HepG2 (cell line): ENCODE measurements around the gene SOSTDC1. TPM values are rescaled to one million over a fixed set of nuclear protein-coding genes. Genes with fewer than 3 reads are reported as not detected.

Experiments used
- ATAC-seq: fragments of 200-7000 bp; cut with Tn5 transposase; 3 replicates; pipeline ENCODE4 v1.9.1; 2020; ENCODE audit warnings: mild to moderate bottlenecking, moderate library complexity
- BruUV-seq: library from RNA; stranded (reverse); fragments of 400-500 nt; replicated peaks from 2 replicates; lab custom pipeline; 2021; lab: Mats Ljungman, UMichigan
- CTCF ChIA-PET: fragments of 300-600 bp; formaldehyde crosslinking; extraction: SDS; loops from one replicate; lab custom pipeline; 2021; ENCODE audit warnings: low total read pairs, inconsistent platforms, low intra/inter-chr PET ratio; lab: Yijun Ruan, JAX
- POLR2A ChIA-PET: fragments of 350-600 bp; sonication (Branson Sonifier 250); formaldehyde crosslinking; loops from one replicate; lab custom pipeline; 2020; ENCODE audit warnings: antibody characterized with exemption, inconsistent platforms; lab: Yijun Ruan, JAX
- DNase-seq: peaks from one replicate; pipeline ENCODE4 v3.0.0-alpha.2; 2015; ENCODE audit warnings: low spot score
- FAIRE-seq: peaks from 3 replicates; lab custom pipeline; 2011; peaks lifted over from hg19 to GRCh38; lab: Jason Lieb, UNC
- H2AFZ ChIP-seq: one replicate; pipeline ENCODE4 v1.6.1; 2011; ENCODE audit warnings: low read length, inconsistent platforms
- H3K27ac ChIP-seq: fragments of 300-600 bp; 3 replicates; pipeline ENCODE4 v1.8.0; 2011; ENCODE audit warnings: mixed run types, mild to moderate bottlenecking, mixed read lengths, low read length, inconsistent platforms; ENCODE audit not compliant: insufficient read depth; ENCODE audit errors: extremely low read length
- H3K27me3 ChIP-seq, 2 experiments: fragments of 200-600 bp in 1 of 2; 2 replicates in 1 of 2; 3 replicates in 1 of 2; pipeline versions ENCODE4 v1.6.0 to v1.8.0; 2011; ENCODE audit warnings: low read length in 2 of 2, mild to moderate bottlenecking in 2 of 2, moderate library complexity in 2 of 2, inconsistent platforms in 1 of 2; ENCODE audit not compliant: insufficient read depth in 2 of 2, control insufficient read depth in 1 of 2
- H3K36me3 ChIP-seq, 2 experiments: fragments of 200-600 bp in 1 of 2; replicated peaks in 1 of 2; 2 replicates in 1 of 2; 3 replicates in 1 of 2; pipeline versions ENCODE4 v1.5.1 to v1.8.0; 2011; ENCODE audit warnings: low read length in 2 of 2, inconsistent platforms in 1 of 2; ENCODE audit not compliant: insufficient read depth in 2 of 2, control insufficient read depth in 1 of 2
- H3K4me1 ChIP-seq: 2 replicates; pipeline ENCODE4 v1.5.1; 2012; ENCODE audit warnings: low read length, inconsistent platforms; ENCODE audit not compliant: insufficient read depth
- H3K4me2 ChIP-seq: 2 replicates; pipeline ENCODE4 v1.6.0; 2011; ENCODE audit warnings: low read depth, low read length, inconsistent platforms
- H3K4me3 ChIP-seq, 3 experiments: fragments of 200-600 bp in 1 of 3; sonication (generic), shearing (Covaris generic) in 1 of 3; replicated peaks in 1 of 3; 2 replicates each; pipeline ENCODE4 v1.5.1; 2011 to 2016; ENCODE audit warnings: low read length in 3 of 3, inconsistent platforms in 2 of 3, low read depth in 2 of 3, mild to moderate bottlenecking in 2 of 3, control low read depth in 1 of 3, mixed read lengths in 1 of 3; ENCODE audit not compliant: insufficient read depth in 1 of 3
- H3K79me2 ChIP-seq: one replicate; pipeline ENCODE4 v1.6.1; 2011; ENCODE audit warnings: low read length, inconsistent platforms; ENCODE audit not compliant: insufficient read depth
- H3K9ac ChIP-seq: 2 replicates; pipeline ENCODE4 v1.6.0; 2011; ENCODE audit warnings: mild to moderate bottlenecking, low read depth, low read length, inconsistent platforms; ENCODE audit not compliant: insufficient read depth
- H3K9me3 ChIP-seq: 2 replicates; pipeline ENCODE4 v1.5.1; 2012; ENCODE audit warnings: mild to moderate bottlenecking, low read length
- H4K20me1 ChIP-seq: 2 replicates; pipeline ENCODE4 v1.6.0; 2011; ENCODE audit warnings: inconsistent platforms, mild to moderate bottlenecking, low read length, moderate library complexity; ENCODE audit not compliant: insufficient read depth
- CREM ChIP-seq, 2 experiments: sonication (generic) in 1 of 2; formaldehyde crosslinking in 1 of 2; IDR thresholded peaks; 2 replicates each; pipeline versions ENCODE4 v1.4.0 to v1.6.1; 2016 to 2020; ENCODE audit warnings: antibody characterized with exemption in 1 of 2, mild to moderate bottlenecking in 1 of 2, missing genetic modification reagents in 1 of 2
- FOXA1 ChIP-seq, 2 experiments: fragments of 450-650 bp in 1 of 2; sonication (generic) in 1 of 2; formaldehyde crosslinking in 1 of 2; IDR thresholded peaks; 2 replicates each; pipeline versions ENCODE4 v1.4.0 to v1.6.1; 2016 to 2020; ENCODE audit warnings: missing genetic modification reagents in 1 of 2
- GFI1 ChIP-seq: sonication (generic); formaldehyde crosslinking; IDR thresholded peaks from 2 replicates; pipeline ENCODE4 v1.5.0; 2020; ENCODE audit warnings: missing genetic modification reagents, mild to moderate bottlenecking, borderline replicate concordance
- HOXA7 ChIP-seq: sonication (generic); formaldehyde crosslinking; IDR thresholded peaks from 2 replicates; pipeline ENCODE4 v1.8.1; 2022; ENCODE audit warnings: mild to moderate bottlenecking, missing genetic modification reagents, moderate library complexity
- MTA1 ChIP-seq: sonication (generic); formaldehyde crosslinking; IDR thresholded peaks from 2 replicates; pipeline ENCODE4 v1.4.0; 2020; ENCODE audit warnings: missing genetic modification reagents, mild to moderate bottlenecking, borderline replicate concordance
- MZF1 ChIP-seq: sonication (generic); formaldehyde crosslinking; IDR thresholded peaks from 2 replicates; pipeline ENCODE4 v1.8.1; 2023; ENCODE audit warnings: mild to moderate bottlenecking, missing genetic modification reagents, borderline replicate concordance
- NFATC3 ChIP-seq: sonication (generic); formaldehyde crosslinking; IDR thresholded peaks from 2 replicates; pipeline ENCODE4 v1.5.1; 2020; ENCODE audit warnings: mild to moderate bottlenecking, missing genetic modification reagents
- SMARCE1 ChIP-seq: fragments of 450-650 bp; IDR thresholded peaks from 2 replicates; pipeline ENCODE4 v1.6.1; 2017; ENCODE audit warnings: borderline replicate concordance
- SMYD3 ChIP-seq: sonication (generic); formaldehyde crosslinking; IDR thresholded peaks from 2 replicates; pipeline ENCODE4 v1.8.1; 2023; ENCODE audit warnings: mild to moderate bottlenecking, missing genetic modification reagents
- WGBS: methylation state at CpG from one replicate; pipeline ENCODE4 v1.1.6; 2017; ENCODE audit warnings: low lambda C conversion rate; 5-methylcytosine and 5-hydroxymethylcytosine counted together
- in situ Hi-C: cut with HindIII; loops from 2 replicates; pipeline ENCODE4 v1.10.0; 2017; ENCODE audit warnings: low pct_unique_long_range_greater_than_20kb; ENCODE audit not compliant: extremely low pct_ligation_motif_present
- intact Hi-C: fragments of 100-400 bp; cut with micrococcal nuclease; formaldehyde crosslinking; loops from one replicate; pipeline ENCODE4 v1.10.0; 2022; ENCODE audit not compliant: unreplicated experiment
- polyA plus RNA-seq, 8 experiments: library from polyadenylated mRNA; depleted of rRNA in 3 of 8; stranded (reverse) in 7 of 8; unstranded in 1 of 8; fragments of >200 nt; fragmentation: Illumina TruSeq in 4 of 8; extraction: Trizol in 4 of 8; gene quantifications; 2 replicates each; pipeline versions ENCODE4 v1.2.1 to v1.2.3, GENCODE V29; 2011 to 2016; ENCODE audit warnings: low read depth in 4 of 8, missing spikeins in 1 of 8, mixed read lengths in 1 of 8; ENCODE audit not compliant: insufficient read depth in 1 of 8
- total RNA-seq, 5 experiments: library from RNA; depleted of rRNA; stranded (reverse); fragments of >200 nt; fragmentation: Illumina TruSeq; extraction: Trizol; gene quantifications; 2 replicates each; pipeline ENCODE4 v1.2.3, GENCODE V29; 2016; ENCODE audit warnings: low read depth in 1 of 5
- TF ChIP-seq, protein P1 (sequence below): sonication (generic); formaldehyde crosslinking; IDR thresholded peaks from 2 replicates; pipeline ENCODE4 v1.4.0; 2020; ENCODE audit warnings: missing genetic modification reagents
- TF ChIP-seq, protein P2 (sequence below): sonication (generic); formaldehyde crosslinking; IDR thresholded peaks from 2 replicates; pipeline ENCODE4 v1.8.1; 2023; ENCODE audit warnings: mild to moderate bottlenecking, inconsistent platforms, moderate library complexity, missing genetic modification reagents, borderline replicate concordance
- TF ChIP-seq, protein P3 (sequence below): sonication (generic); formaldehyde crosslinking; IDR thresholded peaks from 2 replicates; pipeline ENCODE4 v1.4.0; 2020; ENCODE audit warnings: missing genetic modification reagents
- TF ChIP-seq, protein P4 (sequence below): sonication (generic); formaldehyde crosslinking; IDR thresholded peaks from 2 replicates; pipeline ENCODE4 v1.4.0; 2020; ENCODE audit warnings: missing genetic modification reagents
- TF ChIP-seq, protein P5 (sequence below): IDR thresholded peaks from 2 replicates; pipeline ENCODE4 v1.6.1; 2016; ENCODE audit warnings: mild to moderate bottlenecking, missing biosample characterization, missing genetic modification reagents

SOSTDC1 gene
- total and polyA plus RNA-seq, 2 of the 13 experiments (the other 11 are each of a cell fraction or from before 2014, with no cell fraction given), result not detected

DNA sequence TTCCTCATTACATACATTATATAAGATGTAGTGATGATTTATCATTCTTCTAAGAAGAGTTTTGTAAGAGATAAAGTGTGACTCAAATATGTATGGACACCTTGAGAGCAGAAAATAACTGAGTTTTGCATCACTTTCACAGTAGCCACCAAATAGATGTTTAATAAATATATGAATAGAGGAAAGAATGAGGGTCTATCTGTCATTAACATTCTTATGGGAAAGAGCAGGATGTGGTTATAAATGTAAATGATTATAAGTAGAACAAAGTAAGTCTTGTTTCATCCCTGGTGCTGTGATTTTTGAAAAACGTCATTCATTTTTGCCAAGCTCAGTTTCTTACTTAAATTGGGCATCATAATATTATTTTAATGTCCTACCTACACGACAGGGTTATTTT lies 29.2 kb downstream of the SOSTDC1 start:
- H3K4me3 ChIP-seq, result no peak overlapping the region
- H3K4me1 ChIP-seq, result no peaks in the 10 kb centered on the region
- no peak for FAIRE-seq
- H3K79me2 ChIP-seq, result no peaks in the 10 kb centered on the region
- no TSS peak for BruUV-seq
- TF ChIP-seq HOXA7 (no peak), MZF1 (CRISPR knock-in tag) (no peak), FOXA1 (IDR thresholded peaks at IDR 0.05) (no peak), FOXA1 (CRISPR knock-in tag; IDR thresholded peaks at IDR 0.05) (no peak), CREM (IDR thresholded peaks at IDR 0.05) (no peak), CREM (CRISPR knock-in tag; IDR thresholded peaks at IDR 0.05) (no peak), MTA1 (CRISPR knock-in tag) (no peak), SMARCE1 (no peak), SMYD3 (CRISPR knock-in tag) (no peak), GFI1 (CRISPR knock-in tag) (no peak), NFATC3 (CRISPR knock-in tag) (no peak)
- TF ChIP-seq, protein P1, sequence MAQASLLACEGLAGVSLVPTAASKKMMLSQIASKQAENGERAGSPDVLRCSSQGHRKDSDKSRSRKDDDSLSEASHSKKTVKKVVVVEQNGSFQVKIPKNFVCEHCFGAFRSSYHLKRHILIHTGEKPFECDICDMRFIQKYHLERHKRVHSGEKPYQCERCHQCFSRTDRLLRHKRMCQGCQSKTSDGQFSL (CRISPR knock-in tag), result no peak
- TF ChIP-seq, protein P2, sequence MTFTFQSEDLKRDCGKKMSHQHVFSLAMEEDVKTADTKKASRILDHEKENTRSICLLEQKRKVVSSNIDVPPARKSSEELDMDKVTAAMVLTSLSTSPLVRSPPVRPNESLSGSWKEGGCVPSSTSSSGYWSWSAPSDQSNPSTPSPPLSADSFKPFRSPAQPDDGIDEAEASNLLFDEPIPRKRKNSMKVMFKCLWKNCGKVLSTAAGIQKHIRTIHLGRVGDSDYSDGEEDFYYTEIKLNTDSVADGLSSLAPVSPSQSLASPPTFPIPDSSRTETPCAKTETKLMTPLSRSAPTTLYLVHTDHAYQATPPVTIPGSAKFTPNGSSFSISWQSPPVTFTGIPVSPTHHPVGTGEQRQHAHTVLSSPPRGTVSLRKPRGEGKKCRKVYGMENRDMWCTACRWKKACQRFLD (CRISPR knock-in tag), result no peak
- TF ChIP-seq, protein P3, sequence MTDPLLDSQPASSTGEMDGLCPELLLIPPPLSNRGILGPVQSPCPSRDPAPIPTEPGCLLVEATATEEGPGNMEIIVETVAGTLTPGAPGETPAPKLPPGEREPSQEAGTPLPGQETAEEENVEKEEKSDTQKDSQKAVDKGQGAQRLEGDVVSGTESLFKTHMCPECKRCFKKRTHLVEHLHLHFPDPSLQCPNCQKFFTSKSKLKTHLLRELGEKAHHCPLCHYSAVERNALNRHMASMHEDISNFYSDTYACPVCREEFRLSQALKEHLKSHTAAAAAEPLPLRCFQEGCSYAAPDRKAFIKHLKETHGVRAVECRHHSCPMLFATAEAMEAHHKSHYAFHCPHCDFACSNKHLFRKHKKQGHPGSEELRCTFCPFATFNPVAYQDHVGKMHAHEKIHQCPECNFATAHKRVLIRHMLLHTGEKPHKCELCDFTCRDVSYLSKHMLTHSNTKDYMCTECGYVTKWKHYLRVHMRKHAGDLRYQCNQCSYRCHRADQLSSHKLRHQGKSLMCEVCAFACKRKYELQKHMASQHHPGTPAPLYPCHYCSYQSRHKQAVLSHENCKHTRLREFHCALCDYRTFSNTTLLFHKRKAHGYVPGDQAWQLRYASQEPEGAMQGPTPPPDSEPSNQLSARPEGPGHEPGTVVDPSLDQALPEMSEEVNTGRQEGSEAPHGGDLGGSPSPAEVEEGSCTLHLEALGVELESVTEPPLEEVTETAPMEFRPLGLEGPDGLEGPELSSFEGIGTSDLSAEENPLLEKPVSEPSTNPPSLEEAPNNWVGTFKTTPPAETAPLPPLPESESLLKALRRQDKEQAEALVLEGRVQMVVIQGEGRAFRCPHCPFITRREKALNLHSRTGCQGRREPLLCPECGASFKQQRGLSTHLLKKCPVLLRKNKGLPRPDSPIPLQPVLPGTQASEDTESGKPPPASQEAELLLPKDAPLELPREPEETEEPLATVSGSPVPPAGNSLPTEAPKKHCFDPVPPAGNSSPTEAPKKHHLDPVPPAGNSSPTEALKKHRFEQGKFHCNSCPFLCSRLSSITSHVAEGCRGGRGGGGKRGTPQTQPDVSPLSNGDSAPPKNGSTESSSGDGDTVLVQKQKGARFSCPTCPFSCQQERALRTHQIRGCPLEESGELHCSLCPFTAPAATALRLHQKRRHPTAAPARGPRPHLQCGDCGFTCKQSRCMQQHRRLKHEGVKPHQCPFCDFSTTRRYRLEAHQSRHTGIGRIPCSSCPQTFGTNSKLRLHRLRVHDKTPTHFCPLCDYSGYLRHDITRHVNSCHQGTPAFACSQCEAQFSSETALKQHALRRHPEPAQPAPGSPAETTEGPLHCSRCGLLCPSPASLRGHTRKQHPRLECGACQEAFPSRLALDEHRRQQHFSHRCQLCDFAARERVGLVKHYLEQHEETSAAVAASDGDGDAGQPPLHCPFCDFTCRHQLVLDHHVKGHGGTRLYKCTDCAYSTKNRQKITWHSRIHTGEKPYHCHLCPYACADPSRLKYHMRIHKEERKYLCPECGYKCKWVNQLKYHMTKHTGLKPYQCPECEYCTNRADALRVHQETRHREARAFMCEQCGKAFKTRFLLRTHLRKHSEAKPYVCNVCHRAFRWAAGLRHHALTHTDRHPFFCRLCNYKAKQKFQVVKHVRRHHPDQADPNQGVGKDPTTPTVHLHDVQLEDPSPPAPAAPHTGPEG (CRISPR knock-in tag), result no peak
- TF ChIP-seq, protein P4, sequence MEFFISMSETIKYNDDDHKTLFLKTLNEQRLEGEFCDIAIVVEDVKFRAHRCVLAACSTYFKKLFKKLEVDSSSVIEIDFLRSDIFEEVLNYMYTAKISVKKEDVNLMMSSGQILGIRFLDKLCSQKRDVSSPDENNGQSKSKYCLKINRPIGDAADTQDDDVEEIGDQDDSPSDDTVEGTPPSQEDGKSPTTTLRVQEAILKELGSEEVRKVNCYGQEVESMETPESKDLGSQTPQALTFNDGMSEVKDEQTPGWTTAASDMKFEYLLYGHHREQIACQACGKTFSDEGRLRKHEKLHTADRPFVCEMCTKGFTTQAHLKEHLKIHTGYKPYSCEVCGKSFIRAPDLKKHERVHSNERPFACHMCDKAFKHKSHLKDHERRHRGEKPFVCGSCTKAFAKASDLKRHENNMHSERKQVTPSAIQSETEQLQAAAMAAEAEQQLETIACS, result no peak
- TF ChIP-seq, protein P5, sequence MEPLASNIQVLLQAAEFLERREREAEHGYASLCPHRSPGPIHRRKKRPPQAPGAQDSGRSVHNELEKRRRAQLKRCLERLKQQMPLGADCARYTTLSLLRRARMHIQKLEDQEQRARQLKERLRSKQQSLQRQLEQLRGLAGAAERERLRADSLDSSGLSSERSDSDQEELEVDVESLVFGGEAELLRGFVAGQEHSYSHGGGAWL, result no peak
- no peak overlapping the region for H3K27ac ChIP-seq
- no peaks in the 10 kb centered on the region for H3K36me3 ChIP-seq
- no peaks in the 10 kb centered on the region for H4K20me1 ChIP-seq
- no peaks in the 10 kb centered on the region for H3K27me3 ChIP-seq
- H3K9me3 ChIP-seq, result no peaks in the 10 kb centered on the region
- WGBS, result 1% methylated on average over 2 of the region's 2 CpGs
- ChIA-PET POLR2A (no interaction called here), CTCF (no interaction called here)
- ATAC-seq, result no peak
- H3K4me2 ChIP-seq, result no peak overlapping the region
- no peak overlapping the region for H2AFZ ChIP-seq
- intact Hi-C loops, result loop anchor here (10.0 kb wide), 1 partner anchor 362 kb away; no protein-coding TSS in a partner anchor
- no peak overlapping the region for H3K9ac ChIP-seq
- in situ Hi-C loops, result no loop called here
- DNase-seq, result no peak
